Epithelial cell of prostate (primary cell): ENCODE data around the gene SDK1.
A peak's percentile ranks its signal among the peaks of the same experiment; 100 is the strongest.
"Not testable (repeated sequence)": the region's sequence is repeated elsewhere in the genome, so short reads cannot be mapped to it uniquely, and the experiment has no call there.

ENCODE experiments used
- DNase-seq: peaks from one replicate; pipeline ENCODE4 v3.0.0-alpha.2; 2011; ENCODE audit warnings: low read depth, low spot score
- H3K27ac ChIP-seq: fragments of 450-650 bp; 2 replicates; pipeline ENCODE4 v1.5.1; 2017; ENCODE audit warnings: mild to moderate bottlenecking

Gene SDK1

DNA sequence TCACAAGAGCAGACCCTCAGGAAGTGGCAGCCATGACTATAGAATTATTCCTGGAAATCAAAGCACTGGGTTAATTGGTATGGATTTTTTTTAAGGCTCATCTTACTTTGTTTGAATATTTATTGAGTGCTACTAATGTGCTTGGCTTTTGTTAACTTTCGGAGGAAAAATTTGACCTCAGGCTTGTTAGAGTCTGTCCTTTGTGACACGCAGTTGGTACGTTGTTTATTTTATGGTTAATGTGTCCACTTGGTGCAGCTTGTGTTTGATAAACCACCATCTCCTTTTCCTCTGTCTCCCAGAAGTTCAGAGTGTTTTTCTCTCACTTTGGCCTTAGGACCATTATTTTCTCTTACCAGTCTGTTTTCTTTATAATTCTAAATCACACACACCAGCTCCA lies 268.6 kb downstream of the SDK1 start:
- DNase-seq: no peak
- H3K27ac ChIP-seq: no peak overlapping the region

GRCh38 chr7:3573151-3573550 lies 272.1 kb downstream of the SDK1 start:
- DNase-seq: no peak
- no peak overlapping the region for H3K27ac ChIP-seq

GRCh38 chr7:3574386-3574785 lies 273.3 kb downstream of the SDK1 start:
- DNase-seq: no peak
- no peak overlapping the region for H3K27ac ChIP-seq

DNA sequence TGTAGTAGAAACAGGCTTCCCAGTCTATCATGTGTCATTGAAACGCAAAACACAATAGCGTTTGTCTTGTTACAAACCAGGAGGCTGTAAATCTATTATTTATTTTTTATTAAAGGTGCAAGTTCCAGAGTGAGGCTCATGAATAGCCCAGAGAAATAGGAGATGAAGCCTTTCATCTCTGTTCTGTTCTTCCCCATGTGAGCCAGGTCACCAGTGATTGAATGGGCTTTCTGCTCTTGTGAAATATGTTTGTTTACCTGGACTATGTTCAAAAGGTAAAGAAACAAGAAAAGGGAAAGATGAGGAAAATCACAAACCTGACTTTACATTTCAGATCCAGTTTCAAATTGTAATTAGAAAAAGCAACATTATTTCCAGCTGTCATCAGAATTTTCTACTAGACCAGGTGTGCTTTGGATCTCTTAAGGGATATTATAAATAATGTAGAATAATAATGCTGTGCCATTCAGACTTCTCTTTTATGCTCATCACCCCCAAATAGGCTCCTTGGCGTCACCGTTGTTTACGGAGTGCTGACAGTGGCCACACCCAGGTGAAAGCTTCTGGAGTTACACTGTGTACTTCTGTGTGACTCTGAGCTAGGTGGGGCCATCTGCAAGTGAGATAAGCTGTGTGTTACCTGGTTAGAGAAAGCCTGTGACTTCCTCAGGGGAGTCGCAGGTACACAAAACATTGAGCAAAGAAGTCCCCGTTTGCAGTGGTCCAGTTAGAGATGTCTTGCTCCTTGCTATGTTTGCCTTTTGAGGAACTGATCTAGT lies 274.9 kb downstream of the SDK1 start:
- no peak for DNase-seq
- no peak overlapping the region for H3K27ac ChIP-seq

DNA sequence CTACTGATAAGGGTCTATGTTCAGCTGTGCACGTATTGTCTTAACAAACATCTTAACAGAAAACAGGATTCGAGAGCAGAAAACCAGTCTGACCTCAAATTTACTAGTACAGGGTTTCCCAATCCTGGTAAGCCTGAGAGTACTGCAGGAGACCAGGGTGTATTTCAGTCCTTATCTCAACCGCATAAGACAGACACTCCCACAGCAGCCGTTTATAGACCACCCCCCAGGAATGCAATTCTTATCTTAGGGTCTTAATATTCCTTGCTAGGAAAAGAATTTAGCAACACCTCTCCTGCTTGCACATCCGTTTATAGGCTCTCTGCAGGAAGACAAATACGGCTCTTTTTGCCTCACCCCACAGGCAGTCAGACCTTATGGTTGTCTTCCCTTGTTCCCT lies 277.3 kb downstream of the SDK1 start:
- H3K27ac ChIP-seq: no peak overlapping the region
- no peak for DNase-seq

- DNase-seq: no peak
- H3K27ac ChIP-seq: no peak overlapping the region
Observed at GRCh38 chr7:3579638-3580219, 278.7 kb downstream of the SDK1 start.

GRCh38 chr7:3582145-3582544 lies 281.1 kb downstream of the SDK1 start:
- not testable (repeated sequence) for H3K27ac ChIP-seq, DNase-seq

- no peak overlapping the region for H3K27ac ChIP-seq
- DNase-seq: no peak
Observed at GRCh38 chr7:3585826-3586225, 284.8 kb downstream of the SDK1 start.

DNA sequence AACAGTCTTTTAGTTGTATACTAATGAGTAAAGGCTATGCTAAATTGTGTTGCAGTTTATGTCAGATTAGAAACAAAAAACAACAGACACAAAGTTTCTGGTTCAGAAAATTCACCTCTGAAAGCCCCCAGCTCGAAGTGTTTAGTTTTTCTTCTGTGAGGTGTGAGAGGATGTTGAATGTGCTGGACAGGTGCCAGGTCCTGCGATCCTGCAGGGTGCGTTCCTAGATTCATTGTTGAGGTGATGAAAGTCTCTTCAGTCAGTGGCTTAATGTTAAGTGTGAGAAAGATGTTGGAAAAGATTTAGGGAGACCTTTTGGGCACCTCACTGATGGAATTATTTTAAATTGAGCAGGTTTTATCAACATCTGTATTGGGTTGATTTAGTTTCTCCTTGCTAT lies 287.3 kb downstream of the SDK1 start:
- DNase-seq: no peak
- H3K27ac ChIP-seq: no peak overlapping the region

DNA sequence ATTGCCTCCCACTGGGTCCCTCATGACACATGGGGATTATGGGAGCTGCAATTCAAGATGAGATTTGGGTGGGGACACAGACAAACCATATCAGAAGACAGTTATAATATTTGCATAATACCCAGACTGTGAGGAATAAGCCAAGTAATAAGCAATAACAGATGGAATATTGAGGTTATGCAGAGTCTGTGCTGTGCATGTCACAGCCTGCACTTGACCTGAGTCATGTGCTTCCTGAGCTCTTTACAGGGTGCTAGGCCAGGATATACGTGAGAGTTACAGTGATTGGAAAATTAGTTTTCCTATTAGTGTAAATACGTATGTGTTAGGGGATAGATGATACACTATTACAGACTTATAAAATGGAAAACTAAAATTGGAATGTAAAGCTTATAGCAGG lies 288.7 kb downstream of the SDK1 start:
- DNase-seq: peak; percentile 31
- no peak overlapping the region for H3K27ac ChIP-seq

- H3K27ac ChIP-seq: no peak overlapping the region
- no peak for DNase-seq
Observed at GRCh38 chr7:3591219-3591618, 290.2 kb downstream of the SDK1 start.

GRCh38 chr7:3591944-3592343 lies 290.9 kb downstream of the SDK1 start:
- H3K27ac ChIP-seq: no peak overlapping the region
- DNase-seq: no peak

DNA sequence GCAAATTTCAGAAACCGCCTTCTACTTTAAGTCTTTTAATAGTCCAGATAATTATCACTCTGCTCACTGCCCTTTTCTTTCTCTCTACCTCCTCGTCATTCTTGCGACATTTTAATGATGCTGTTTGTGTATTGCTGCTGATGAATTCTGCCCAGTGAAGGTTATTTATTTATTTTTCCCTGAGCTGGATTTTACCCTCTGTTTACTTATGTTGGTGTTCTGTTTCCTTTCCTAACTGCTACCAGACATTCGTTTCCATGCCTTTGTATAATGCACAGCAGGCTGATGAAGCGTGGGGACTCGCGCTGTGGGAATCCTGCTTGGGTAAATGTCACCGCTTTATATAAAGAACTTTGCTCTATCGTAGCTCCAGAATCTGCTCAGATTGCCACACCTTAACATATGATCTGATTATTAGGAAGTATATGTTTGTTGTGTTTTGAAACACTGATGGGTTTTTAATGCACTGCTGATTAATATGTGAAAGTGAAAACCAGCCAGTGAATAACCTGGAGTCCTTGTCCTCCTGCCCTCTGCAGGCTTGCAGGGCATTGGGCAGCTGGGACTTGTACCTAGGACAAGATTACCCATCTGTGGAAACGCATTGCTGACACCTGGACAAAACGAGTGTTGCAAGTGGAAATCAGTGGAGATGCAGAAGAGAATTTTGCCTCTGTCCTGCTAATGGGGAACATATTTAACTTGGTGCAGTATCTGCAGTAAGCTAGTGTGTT lies 291.5 kb downstream of the SDK1 start:
- no peak overlapping the region for H3K27ac ChIP-seq
- no peak for DNase-seq

- H3K27ac ChIP-seq: no peak overlapping the region
- DNase-seq: no peak
Observed at GRCh38 chr7:3594901-3595300, 293.8 kb downstream of the SDK1 start.

DNA sequence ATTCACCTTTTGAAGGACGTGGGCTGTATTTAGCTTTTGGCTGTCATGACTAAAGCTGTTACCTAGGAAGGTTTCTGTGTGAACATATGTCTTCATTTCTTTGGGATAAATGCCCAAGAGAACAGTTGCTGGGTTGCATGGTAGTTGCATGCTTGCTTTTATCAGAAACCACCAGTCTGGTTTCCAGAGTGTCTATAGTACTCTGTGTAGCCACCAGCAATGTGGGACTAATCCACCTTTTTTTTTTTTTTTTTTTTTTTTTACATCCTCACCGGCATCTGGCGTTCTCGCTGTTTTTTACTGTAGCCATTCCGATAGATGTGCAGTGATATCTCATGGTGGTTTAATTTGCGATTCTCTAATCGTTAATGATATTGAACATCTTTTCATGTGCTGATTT lies 297.8 kb downstream of the SDK1 start:
- DNase-seq: no peak
- H3K27ac ChIP-seq: no peak overlapping the region

DNA sequence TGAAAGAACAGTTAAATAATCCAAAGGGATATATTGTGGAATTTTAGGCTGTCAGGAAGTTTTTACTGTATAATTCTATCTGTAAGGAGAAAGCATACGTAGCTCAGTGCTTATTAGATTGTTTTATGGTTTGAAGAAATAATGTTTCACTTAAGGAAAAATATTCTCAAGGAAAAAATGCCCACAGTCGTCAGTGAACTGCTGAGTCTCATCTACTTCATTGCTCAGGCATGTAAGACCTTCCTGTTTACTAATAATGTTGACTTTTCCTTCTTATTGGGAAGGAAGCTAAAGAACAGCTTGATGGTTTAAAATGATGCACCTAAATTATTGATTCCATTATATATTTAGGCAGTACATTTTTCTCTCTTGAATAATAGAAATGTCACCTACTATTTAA lies 304.2 kb downstream of the SDK1 start:
- H3K27ac ChIP-seq: no peak overlapping the region
- DNase-seq: no peak

DNA sequence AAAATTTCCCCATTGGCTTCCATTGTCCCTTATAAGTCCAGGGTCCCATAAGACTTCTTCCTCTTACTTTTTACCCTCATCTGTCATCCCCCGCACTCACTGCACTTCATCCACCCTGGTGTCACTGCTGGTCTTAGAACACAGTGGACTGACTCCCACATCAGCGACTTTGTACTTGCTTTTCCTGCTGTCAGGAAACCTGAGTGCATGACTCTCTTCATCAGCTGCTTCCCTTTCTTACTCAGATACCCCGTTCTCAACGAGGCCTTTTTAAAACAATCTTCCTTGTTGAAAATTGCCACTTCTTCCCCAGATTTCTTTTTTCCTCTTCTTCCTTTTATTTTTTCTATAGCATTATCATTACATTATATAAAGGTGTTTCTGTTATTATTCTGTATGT lies 305.4 kb downstream of the SDK1 start:
- H3K27ac ChIP-seq: no peak overlapping the region
- no peak for DNase-seq

DNA sequence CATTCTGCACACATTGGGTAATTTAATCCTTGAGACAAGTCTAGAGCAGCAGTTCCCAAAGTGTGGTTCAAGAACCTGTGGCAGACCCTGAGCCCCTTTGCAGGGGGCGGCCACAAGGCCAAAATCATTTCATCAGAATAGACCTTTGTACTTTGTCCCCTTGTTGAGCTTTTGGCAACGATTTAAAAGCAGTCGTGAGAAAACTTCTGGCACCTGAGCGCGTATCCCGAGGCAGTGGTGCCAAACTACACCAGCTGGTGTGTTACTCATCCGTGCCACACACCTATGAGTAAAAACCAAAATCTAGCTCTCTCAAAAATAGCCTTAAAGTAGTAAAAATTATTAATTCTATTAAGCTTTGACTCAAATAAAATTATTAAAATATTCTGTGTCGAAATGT lies 306.8 kb downstream of the SDK1 start:
- DNase-seq: no peak
- H3K27ac ChIP-seq: no peak overlapping the region

GRCh38 chr7:3616306-3616705 lies 315.3 kb downstream of the SDK1 start:
- DNase-seq: no peak
- no peak overlapping the region for H3K27ac ChIP-seq

GRCh38 chr7:3630081-3630480 lies 329.0 kb downstream of the SDK1 start:
- no peak overlapping the region for H3K27ac ChIP-seq
- no peak for DNase-seq

- H3K27ac ChIP-seq: no peak overlapping the region
- DNase-seq: no peak
Observed at GRCh38 chr7:3634396-3634795, 333.3 kb downstream of the SDK1 start.
